Measurements from ENCODE around the gene MBD3.

Gene MBD3

GRCh38 chr19:1592024-1592754 lies 476 bp downstream of the MBD3 start:
- DNase-seq, result peak; percentile 80

- DNase-seq, result no peak
These were observed 1.1 kb downstream of the MBD3 start for GRCh38 chr19:1591421-1592023.

- no peak for DNase-seq
These were observed 1.8 kb downstream of the MBD3 start for GRCh38 chr19:1590641-1591397.

- no peak for DNase-seq
These were observed 4.8 kb downstream of the MBD3 start for GRCh38 chr19:1587872-1588271.

GRCh38 chr19:1585243-1585580 lies 7.5 kb downstream of the MBD3 start:
- DNase-seq, result no peak

GRCh38 chr19:1584500-1585242 lies 8.0 kb downstream of the MBD3 start:
- DNase-seq, result no peak

GRCh38 chr19:1582201-1582600 lies 10.5 kb downstream of the MBD3 start:
- DNase-seq, result no peak

GRCh38 chr19:1580957-1581356 lies 11.7 kb downstream of the MBD3 start:
- DNase-seq, result no peak

- no peak for DNase-seq
These were observed 12.3 kb downstream of the MBD3 start for GRCh38 chr19:1580382-1580781.

- DNase-seq, result no peak
These were observed 13.4 kb downstream of the MBD3 start for GRCh38 chr19:1579222-1579621.

GRCh38 chr19:1577929-1578618 lies 14.6 kb downstream of the MBD3 start:
- DNase-seq, result no peak

- DNase-seq, result no peak
These were observed 15.4 kb downstream of the MBD3 start for GRCh38 chr19:1577090-1577928.

GRCh38 chr19:1576242-1577089 lies 16.2 kb downstream of the MBD3 start:
- DNase-seq, result no peak

- DNase-seq, result no peak
These were observed 17.1 kb downstream of the MBD3 start for GRCh38 chr19:1575323-1576241.

GRCh38 chr19:1574354-1575136 lies 18.1 kb downstream of the MBD3 start:
- no peak for DNase-seq

GRCh38 chr19:1572795-1573194 lies 19.9 kb downstream of the MBD3 start:
- no peak for DNase-seq

- no peak for DNase-seq
These were observed 21.3 kb downstream of the MBD3 start for GRCh38 chr19:1571358-1571757.

GRCh38 chr19:1570836-1571235 lies 21.8 kb downstream of the MBD3 start:
- DNase-seq, result no peak

- no peak for DNase-seq
These were observed 22.7 kb downstream of the MBD3 start for GRCh38 chr19:1569997-1570396.
